Nephron progenitor cell (in vitro differentiated cells): ENCODE measurements around the gene PTHLH.

ENCODE experiments used
- DNase-seq: peaks from one replicate; pipeline ENCODE4 v3.0.0; 2021
- H3K27ac Mint-ChIP-seq: 2 replicates; pipeline ENCODE4 v1.8.0; 2021; ENCODE audit warnings: mild to moderate bottlenecking, moderate library complexity, mixed read lengths
- H3K27me3 Mint-ChIP-seq: 2 replicates; pipeline ENCODE4 v1.8.0; 2021; ENCODE audit warnings: mild to moderate bottlenecking, low read depth, mixed read lengths; ENCODE audit not compliant: poor library complexity
- H3K36me3 Mint-ChIP-seq: 2 replicates; pipeline ENCODE4 v1.8.0; 2021; ENCODE audit warnings: low read depth, mixed read lengths
- H3K4me1 Mint-ChIP-seq: 2 replicates; pipeline ENCODE4 v1.8.0; 2021; ENCODE audit warnings: mixed read lengths
- H3K4me3 Mint-ChIP-seq: 2 replicates; pipeline ENCODE4 v1.8.0; 2021; ENCODE audit warnings: mild to moderate bottlenecking, moderate library complexity, mixed read lengths
- H3K9me3 Mint-ChIP-seq: 2 replicates; pipeline ENCODE4 v1.8.0; 2021; ENCODE audit warnings: mild to moderate bottlenecking, moderate library complexity, mixed read lengths
- TF ChIP-seq, protein P1 (sequence below): fragments of 200-600 bp; sonication (generic); IDR thresholded peaks from 2 replicates; pipeline ENCODE4 v1.5.0; 2021; ENCODE audit warnings: antibody characterized with exemption

PTHLH gene

DNA sequence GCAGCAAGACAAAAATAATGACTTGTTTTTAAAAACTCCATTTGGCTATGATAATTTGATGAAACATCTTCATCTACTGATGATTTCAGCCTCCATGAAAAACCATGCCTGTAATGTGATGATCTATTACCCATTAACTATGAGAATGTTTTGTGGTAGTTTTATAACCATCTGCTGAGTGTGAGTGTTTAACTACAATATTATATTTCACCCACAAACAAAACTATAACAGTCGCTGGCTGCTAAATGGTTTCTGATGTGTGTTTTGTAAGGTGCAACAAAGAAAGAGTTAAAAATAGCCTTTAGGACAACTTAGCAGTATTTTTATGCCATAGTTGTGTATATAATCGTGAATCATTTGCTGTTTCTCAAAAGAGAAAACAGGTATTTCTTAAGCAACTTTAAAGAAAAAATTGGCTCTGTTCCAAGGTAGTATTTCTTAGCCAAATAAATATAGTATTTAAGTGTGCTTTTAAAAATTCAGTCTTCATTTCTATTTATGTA is 4.9 kb downstream of the PTHLH start:
- TF ChIP-seq, protein P1, sequence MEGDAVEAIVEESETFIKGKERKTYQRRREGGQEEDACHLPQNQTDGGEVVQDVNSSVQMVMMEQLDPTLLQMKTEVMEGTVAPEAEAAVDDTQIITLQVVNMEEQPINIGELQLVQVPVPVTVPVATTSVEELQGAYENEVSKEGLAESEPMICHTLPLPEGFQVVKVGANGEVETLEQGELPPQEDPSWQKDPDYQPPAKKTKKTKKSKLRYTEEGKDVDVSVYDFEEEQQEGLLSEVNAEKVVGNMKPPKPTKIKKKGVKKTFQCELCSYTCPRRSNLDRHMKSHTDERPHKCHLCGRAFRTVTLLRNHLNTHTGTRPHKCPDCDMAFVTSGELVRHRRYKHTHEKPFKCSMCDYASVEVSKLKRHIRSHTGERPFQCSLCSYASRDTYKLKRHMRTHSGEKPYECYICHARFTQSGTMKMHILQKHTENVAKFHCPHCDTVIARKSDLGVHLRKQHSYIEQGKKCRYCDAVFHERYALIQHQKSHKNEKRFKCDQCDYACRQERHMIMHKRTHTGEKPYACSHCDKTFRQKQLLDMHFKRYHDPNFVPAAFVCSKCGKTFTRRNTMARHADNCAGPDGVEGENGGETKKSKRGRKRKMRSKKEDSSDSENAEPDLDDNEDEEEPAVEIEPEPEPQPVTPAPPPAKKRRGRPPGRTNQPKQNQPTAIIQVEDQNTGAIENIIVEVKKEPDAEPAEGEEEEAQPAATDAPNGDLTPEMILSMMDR: no peak
- no peak for DNase-seq
- Mint-ChIP-seq H3K4me3 (no peak overlapping the region), H3K4me1 (peaks cover 29% of the 10 kb centered on the region), H3K27me3 (peaks cover 93% of the 10 kb centered on the region), H3K27ac (no peak overlapping the region), H3K36me3 (no peaks in the 10 kb centered on the region), H3K9me3 (no peaks in the 10 kb centered on the region)

DNA sequence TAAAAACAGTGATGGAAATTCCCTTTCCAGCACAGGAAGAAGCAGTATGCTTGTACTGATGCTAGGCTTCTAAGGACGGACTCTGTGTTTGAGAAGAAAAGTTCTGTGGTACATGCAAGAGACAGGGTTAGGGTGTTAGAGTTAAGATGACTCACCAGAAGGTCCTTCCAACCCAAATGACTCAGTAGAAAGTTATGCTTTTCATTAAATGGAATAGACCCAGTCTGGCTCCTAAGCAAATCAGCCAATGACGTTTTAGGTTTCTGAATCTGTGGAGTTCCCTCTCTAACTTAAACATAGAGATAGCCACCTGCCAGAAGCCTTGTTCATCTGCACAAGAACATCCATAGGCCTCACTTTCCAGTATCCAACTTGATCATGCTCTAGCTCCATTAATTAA is 5.7 kb downstream of the PTHLH start:
- Mint-ChIP-seq H3K36me3 (no peaks in the 10 kb centered on the region), H3K9me3 (no peaks in the 10 kb centered on the region), H3K4me1 (peaks cover 29% of the 10 kb centered on the region), H3K4me3 (no peak overlapping the region), H3K27me3 (peaks cover 85% of the 10 kb centered on the region), H3K27ac (no peak overlapping the region)
- DNase-seq: no peak
- TF ChIP-seq, protein P1: no peak

DNA sequence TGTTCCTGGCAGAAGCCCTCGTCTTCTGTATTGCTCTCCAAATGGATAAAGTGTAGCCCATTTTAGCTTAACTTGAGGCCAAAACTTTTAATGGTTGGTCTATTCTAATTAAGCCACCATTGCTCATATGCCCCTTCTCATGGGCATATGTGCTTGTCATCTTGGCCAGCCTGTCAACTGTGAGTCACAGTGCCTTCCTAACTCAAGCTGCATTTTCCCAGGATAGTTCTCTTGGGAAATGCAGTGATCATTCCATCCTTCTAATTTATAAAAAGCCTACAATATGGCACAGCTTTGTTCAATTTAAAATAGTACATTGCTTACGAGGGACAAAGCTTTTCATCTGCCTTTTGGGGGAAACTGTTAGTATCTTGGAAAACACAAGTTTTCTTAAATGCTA is 6.6 kb downstream of the PTHLH start:
- TF ChIP-seq, protein P1: no peak
- Mint-ChIP-seq H3K36me3 (no peaks in the 10 kb centered on the region), H3K27ac (no peak overlapping the region), H3K27me3 (peaks cover 76% of the 10 kb centered on the region), H3K4me3 (no peak overlapping the region), H3K4me1 (peaks cover 21% of the 10 kb centered on the region), H3K9me3 (no peaks in the 10 kb centered on the region)
- no peak for DNase-seq

DNA sequence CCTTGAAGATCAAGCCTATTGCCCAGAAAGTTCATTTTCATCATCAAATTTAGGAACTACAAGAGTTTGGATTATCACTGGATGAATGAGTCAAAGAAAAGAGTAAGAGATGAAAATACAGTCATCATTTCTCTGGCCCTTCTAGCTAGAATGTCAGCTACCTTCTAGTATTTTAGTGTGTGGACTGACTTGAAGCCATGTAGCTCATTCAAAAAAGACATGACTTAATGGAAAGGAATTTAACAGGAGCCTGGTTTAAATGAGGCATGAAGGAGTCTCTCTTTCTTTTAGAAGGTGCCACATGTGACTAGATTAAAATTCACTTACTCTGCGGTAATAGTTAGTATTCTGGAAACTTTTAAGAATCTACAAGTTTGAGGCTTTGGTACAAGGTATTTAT is 7.1 kb downstream of the PTHLH start:
- Mint-ChIP-seq H3K27ac (no peak overlapping the region), H3K9me3 (no peaks in the 10 kb centered on the region), H3K27me3 (peaks cover 71% of the 10 kb centered on the region), H3K36me3 (no peaks in the 10 kb centered on the region), H3K4me1 (peaks cover 17% of the 10 kb centered on the region), H3K4me3 (no peak overlapping the region)
- TF ChIP-seq, protein P1: no peak
- no peak for DNase-seq

DNA sequence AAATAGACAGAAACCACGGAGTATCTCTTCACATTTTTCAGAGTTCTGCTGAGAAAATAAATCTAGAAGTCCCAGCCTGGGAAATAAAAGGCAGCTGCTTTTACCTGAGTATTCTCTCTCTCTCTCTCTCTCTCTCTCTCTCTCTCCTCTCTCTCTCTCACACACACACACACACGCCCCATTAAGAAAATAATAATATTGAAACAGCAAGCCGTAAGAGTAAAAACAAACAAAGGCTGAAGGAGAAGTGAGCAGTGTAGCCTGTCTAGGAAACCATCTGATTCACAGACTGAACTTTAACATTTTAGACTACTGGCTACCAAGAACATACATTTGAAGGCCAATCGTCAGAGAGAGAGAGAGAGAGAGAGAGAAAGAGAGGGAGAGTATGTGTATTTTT is 8.4 kb downstream of the PTHLH start:
- peaks cover 8% of the 10 kb centered on the region for H3K4me1 Mint-ChIP-seq
- no peak overlapping the region for H3K4me3 Mint-ChIP-seq
- H3K36me3 Mint-ChIP-seq: no peaks in the 10 kb centered on the region
- peaks cover 61% of the 10 kb centered on the region for H3K27me3 Mint-ChIP-seq
- no peaks in the 10 kb centered on the region for H3K9me3 Mint-ChIP-seq
- H3K27ac Mint-ChIP-seq: no peak overlapping the region
- TF ChIP-seq, protein P1: no peak
- DNase-seq: no peak

DNA sequence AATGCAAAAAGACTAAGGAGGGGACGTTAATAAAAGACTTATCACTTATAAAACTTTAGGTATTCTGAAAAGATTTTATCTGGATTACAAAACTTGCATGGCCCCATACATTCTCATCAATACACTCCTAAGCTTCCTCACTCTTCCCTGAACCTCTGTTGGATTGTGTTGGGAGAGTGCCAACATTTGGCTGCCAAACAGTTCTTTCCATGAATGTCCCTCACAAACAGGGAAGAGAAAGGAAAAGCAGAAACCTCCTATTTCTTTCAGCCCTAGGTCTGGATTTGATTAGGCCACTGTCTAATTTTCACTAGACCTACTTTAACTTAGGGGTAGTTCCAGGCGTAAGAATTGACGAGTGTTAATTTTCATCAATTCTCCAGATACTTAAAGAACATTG is 11.7 kb downstream of the PTHLH start:
- DNase-seq: no peak
- H3K9me3 Mint-ChIP-seq: no peaks in the 10 kb centered on the region
- no peak overlapping the region for H3K4me3 Mint-ChIP-seq
- H3K36me3 Mint-ChIP-seq: no peaks in the 10 kb centered on the region
- peaks cover 28% of the 10 kb centered on the region for H3K27me3 Mint-ChIP-seq
- H3K4me1 Mint-ChIP-seq: no peaks in the 10 kb centered on the region
- TF ChIP-seq, protein P1: no peak
- no peak overlapping the region for H3K27ac Mint-ChIP-seq
